Ureter (tissue), 1 donor: Measurements from ENCODE around the gene ZFHX3. TPM values are rescaled to one million over a fixed set of nuclear protein-coding genes. Genes with fewer than 3 reads are reported as not detected.
A peak's percentile ranks its signal among the peaks of the same experiment; 100 is the strongest.

ENCODE experiments used
- DNase-seq: peaks from one replicate; pipeline ENCODE4 v3.0.0-alpha.2; 2020; ENCODE audit warnings: low spot score
- total RNA-seq: library from RNA; stranded (reverse); gene quantifications from one replicate; pipeline ENCODE4 v1.2.4, GENCODE V29; 2023
- donor health status: DM: yes; HTN: yes; CAD: no.

The ZFHX3 gene
- total RNA-seq, 1 donor from 2014 or later = 60.8 TPM

DNA sequence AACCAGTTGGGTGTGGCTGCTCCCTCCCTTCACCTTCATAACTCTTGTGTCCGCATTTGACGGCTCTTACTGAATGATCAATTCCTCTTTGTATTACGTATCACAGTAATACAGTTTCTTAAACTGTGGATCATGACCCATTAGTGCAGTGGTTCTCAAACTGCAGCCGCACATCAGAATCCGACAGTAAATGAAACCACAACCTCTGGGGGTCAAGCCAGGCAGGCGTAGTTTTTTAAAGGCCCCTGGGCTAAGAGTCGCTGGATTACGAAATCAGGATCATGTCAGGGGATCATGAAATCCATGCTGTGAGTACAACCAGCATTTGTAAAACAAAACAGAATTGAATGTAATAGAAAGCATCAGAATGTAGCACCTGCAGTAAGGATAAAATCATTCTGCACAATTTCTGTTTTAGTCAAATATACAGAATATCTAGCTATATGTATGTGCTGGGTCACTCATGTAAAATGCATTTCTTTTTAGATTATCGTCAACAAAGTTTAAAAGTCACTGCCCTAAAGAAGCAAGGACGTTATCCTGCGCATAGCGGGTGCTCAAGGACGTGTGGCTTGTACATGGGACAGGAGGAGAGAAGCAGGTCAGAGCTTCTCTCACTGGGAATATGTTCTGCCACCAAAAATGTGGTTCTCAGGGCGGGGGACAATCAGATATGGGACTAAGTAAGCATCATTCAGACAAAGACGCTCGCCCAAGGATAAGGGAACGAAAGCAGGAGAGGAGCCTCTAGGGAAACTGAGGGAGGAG lies 113.1 kb downstream of the ZFHX3 start:
- DNase-seq = no peak

DNA sequence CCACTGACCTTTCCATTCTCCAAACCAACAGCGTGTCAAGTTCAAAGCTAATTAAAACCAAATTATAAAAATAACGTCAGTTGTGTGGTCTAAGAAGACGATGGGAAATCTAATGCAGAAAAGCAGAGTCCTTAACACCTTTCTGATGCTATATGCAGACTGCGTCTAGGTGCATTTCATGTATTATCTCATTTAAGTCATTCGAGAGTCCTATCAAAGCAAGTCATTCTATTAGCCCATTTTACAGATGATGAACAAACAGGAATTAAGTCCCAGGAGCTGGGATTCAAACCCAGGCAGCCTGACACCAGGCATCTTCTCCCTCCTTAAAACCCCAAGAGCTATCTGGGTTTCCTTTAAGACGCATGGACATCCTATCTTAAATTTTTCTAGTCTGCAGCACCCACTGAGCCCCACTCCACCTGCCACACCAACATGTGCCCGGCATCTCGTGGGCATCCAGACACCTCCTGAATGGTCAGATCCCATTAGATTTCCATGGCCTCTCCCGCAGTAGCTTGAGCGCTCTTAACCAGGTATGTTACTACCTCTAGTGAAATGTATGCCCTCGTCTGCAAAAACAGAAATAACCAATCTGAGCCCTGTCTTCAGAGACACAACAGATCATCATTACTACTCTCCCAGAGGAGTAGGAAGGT lies 115.1 kb downstream of the ZFHX3 start:
- DNase-seq = no peak

GRCh38 chr16:72932050-72932449 lies 115.9 kb downstream of the ZFHX3 start:
- DNase-seq = no peak

DNA sequence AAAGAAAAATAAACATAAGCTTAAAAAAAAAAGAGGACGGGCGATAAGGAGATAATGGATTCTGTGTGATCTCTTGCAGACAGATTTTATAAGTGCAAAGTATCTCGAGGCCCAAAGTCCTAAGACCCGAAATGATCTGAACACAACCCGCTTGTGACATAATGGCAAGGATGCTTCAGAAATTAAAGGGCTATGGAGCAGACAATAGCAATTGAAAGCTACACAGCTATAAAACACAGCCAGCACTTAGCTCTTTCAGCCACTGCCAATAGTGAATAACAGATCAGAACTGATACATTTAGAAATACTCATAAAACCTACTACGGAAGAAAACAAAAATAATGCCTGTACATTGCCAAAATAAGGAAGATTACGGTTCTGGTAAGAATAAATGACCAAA lies 117.5 kb downstream of the ZFHX3 start:
- DNase-seq = no peak

GRCh38 chr16:72928090-72928981 lies 119.6 kb downstream of the ZFHX3 start:
- no peak for DNase-seq

DNA sequence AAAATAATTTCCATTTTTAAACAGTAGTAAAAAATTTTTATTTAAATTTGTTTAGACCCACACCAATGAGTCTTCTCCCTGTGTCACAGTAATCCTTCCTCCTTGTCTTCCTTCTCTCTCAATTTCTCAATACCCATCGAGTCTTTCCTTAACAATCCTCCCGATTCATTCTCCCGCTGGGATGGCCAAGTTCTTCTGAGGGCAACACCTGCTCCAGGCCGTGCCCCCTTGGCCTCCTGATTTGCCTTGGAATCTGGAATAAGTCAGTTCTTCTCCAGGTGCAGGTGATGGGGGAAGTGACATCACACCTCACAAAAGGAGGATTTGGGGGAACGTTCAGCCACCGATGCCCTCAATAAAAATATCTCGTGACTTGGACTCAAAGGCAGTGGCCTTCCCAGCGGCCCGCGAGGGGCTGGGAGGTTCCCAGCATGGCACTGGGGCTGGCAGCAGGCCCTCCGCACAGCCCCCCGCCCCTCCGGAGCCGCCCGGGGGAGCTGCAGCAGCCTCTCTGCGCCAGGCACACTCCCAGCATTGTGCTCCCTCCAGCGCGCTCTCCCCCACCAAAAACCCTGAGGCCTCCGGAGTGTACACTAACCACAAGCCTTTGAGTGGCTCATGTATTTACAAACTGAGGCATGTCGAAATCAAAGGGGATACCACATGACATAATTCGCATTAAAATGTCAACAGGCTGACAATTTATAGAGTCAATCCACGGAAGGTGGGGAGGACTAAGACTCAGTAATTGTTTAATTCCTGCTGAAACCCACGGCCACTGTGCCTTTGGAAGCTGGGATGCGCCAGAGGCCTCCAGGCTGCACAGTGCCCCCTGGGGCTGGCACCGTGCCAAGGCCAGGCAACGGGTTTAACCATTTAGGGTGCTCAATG lies 120.5 kb downstream of the ZFHX3 start:
- peak; percentile 73 for DNase-seq

DNA sequence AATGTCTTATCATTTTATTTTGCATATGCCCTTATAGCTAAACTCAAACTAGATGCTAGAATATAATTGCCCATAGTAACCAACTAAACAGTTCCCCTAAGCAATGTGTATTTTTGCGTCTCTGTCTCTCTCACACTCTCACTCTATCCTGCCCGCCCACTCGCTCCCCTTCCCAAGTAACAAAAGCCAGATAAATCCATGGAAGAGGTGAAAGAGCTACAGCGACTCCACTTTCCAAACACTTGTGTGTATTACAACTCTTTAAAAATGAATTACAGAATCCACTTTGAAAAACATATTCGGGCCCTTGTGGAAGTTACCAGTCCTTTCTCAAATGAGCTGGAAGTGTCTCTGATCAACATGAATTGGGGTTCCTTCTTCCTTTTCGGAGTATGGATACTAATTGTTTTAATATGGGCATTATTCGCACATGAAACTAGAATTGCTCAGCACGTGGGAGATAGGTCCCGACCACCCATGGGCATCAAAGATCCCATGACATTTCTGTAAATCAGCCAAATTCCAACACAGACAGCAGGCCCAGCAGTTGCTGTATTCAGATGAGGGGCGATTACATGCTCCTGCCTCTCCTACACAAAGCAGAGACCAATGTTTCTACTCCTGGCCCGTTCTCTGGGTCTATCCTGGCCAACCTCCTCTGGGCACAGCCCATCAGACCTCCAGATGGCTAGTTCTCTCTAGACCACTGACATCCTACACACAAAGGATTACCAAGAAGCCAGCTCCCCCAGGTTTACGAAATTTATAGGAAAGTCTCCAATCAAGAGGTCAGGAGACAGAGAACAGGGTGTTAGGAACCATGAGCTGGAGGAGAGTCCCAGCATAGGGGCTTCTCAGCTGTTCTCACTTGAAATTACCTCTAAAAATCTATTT lies 121.5 kb downstream of the ZFHX3 start:
- no peak for DNase-seq

GRCh38 chr16:72925631-72925979 lies 122.3 kb downstream of the ZFHX3 start:
- DNase-seq = no peak

DNA sequence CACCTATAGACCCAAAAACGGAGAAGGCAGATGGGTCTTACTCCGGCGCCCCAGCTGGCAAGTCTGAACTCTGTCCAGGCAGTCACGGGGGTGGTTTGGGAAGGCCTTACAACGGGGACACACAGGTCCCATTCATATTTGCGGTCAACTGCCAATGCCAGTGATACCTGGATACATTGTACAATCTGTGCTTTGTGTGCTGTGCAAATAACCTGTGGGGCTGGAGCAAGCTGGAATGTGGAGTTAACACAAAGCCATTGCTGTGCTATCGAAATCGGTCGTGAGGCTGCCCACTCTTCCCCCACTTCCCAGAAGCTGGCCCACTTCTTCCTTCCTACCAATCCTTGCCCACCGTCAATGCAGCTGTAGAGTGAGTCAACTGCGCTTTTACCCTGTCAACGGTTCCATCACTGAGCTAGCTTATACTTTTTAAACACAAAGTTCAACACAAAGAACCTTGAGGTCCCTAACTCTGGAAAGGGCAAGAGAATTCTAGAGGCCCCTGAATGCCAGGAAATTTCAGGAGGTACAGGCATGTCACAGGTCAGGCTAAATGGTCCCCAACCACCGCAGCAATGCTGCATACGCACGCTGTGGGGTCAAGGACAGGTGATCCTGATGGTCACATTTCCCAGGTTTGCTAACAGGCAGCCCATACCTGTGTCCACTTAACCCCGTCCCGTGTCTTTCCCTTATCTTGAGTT lies 122.8 kb downstream of the ZFHX3 start:
- no peak for DNase-seq

GRCh38 chr16:72924537-72924926 lies 123.4 kb downstream of the ZFHX3 start:
- DNase-seq = no peak

DNA sequence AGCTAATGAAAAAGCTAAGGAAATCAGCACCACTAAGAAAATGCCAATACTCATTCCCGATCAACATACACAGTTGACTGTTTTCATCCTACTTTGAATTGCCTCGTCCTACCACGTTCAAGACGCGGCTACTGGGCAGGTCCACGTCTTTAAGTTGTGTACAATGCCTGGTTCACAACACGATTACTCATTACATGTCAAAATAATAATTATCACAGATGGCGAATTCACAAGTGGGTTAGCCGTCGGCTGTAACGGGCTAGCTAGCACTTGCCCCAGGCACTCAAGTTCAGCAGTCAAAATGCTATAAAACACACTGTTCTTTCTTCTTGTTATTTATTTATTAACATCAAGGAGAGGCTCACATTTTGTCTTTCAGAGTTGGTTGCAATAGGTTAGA lies 124.2 kb downstream of the ZFHX3 start:
- DNase-seq = no peak

DNA sequence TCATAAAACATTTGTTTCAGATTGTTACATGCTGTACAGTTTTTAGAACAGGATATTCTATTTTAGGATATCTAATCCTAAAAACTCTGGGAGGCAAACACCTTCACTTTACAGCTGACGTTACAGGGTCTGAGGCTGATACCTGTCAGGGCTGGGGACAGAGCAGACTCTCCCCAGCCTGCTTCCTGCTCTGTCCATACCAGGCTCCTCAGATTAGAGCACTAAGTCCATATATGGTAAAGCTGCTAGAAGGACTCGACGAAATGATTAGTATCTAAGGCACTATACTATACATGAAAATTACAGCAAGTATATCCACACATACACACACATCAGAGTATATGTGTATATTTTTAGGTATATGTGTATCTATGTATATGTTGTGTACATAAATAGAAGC lies 125.2 kb downstream of the ZFHX3 start:
- DNase-seq = no peak

DNA sequence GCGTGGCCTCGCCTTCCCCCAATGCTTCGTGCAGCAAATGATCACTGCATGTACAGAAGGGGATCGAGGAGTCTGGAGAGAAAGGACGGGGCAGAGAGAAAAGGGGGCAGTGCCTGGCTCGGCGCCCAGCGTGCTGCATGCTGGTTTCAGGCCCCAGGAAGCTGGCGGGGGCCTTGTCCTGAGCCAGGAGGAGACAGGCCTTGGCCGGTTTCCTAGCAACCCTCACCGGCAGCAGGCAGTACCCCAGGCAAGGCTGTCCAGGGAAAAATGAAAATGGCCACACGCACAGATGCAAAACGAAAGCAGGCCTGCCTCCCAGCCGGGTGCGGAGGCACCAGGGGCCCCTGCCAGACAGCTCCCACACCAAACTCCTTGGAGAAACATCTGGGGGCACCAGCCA lies 126.3 kb downstream of the ZFHX3 start:
- DNase-seq = no peak

- no peak for DNase-seq
Measured at GRCh38 chr16:72921106-72921505, 126.8 kb downstream of the ZFHX3 start.

DNA sequence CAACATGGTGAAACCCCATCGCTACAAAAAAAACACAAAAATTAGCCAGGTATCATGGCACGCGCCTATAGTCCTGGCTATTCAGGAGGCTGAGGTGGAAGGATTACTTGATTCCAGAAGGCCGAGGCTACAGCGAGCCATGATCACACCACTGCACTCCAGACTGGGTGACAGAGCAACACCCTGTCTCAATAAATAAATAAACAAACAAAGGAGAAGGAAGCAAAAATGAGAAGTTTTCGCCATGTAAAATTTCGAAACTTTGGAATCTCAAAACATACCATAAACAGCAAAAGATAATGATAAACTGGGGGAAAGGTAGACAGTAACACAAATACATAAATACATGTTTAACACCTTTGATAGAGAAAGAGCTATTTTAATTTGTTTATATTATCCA lies 130.9 kb downstream of the ZFHX3 start:
- no peak for DNase-seq

GRCh38 chr16:72915331-72915730 lies 132.6 kb downstream of the ZFHX3 start:
- DNase-seq = no peak

- DNase-seq = no peak
Measured at GRCh38 chr16:72913551-72913950, 134.4 kb downstream of the ZFHX3 start.

DNA sequence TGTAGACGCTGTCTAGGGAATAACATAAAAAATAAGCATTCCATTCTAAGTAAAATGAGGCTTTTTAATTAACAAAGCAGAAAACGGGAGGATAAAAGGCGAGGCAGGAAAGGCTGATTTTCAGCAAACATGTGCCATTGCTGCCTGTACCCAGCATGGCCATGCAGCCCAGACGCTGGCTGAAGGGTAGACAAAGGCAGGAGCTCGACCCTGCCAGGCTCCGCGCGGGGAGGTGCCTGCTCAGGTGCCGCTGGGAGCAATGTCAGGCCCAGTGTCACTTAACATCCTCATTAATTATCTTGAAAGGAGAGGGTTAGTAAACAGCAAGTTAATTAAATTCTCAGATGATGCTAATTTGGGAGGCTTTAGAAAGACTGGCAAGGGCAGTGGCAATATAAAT lies 136.0 kb downstream of the ZFHX3 start:
- DNase-seq = no peak

GRCh38 chr16:72910875-72911274 lies 137.1 kb downstream of the ZFHX3 start:
- DNase-seq = no peak

DNA sequence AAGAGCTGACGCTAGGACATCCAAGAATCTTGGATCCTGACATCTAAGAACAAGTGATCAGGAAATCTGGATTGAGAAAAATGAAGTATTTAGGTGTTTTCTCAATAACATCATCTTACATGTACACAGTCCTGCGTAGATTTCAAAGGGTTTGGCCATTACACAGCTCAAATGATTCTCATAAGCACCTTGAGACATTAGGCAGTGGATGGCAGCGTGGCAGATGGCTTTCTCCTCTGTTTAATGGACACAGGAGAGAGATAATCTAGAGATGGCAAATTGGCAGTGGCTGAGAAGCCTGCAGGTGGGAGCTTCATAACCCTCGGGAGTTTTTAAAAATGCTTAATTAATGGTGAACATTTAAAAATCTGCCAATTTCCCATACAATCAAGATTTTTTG lies 137.5 kb downstream of the ZFHX3 start:
- DNase-seq = no peak
